Ishikawa (cell line): ENCODE results near the gene EVI5.

Experiments used
- CEBPB ChIP-seq: IDR thresholded peaks from 2 replicates; pipeline ENCODE4 v1.6.1; 2012
- CREB1 ChIP-seq: IDR thresholded peaks from 2 replicates; pipeline ENCODE4 v1.6.1; 2012; ENCODE audit warnings: low read depth
- EGR1 ChIP-seq: IDR thresholded peaks from 2 replicates; pipeline ENCODE4 v1.6.1; 2012
- EP300 ChIP-seq: IDR thresholded peaks from 2 replicates; pipeline ENCODE4 v1.6.1; 2012; ENCODE audit warnings: borderline replicate concordance
- FOXM1 ChIP-seq: IDR thresholded peaks from 2 replicates; pipeline ENCODE4 v1.6.1; 2012; ENCODE audit warnings: low read depth, borderline replicate concordance
- NFIC ChIP-seq: IDR thresholded peaks from 2 replicates; pipeline ENCODE4 v1.6.1; 2012
- RAD21 ChIP-seq: IDR thresholded peaks from 2 replicates; pipeline ENCODE4 v1.6.1; 2012; ENCODE audit warnings: low read depth
- REST ChIP-seq: IDR thresholded peaks from 2 replicates; pipeline ENCODE4 v1.6.1; 2012; ENCODE audit warnings: low read depth, mild to moderate bottlenecking
- TEAD4 ChIP-seq: IDR thresholded peaks from 2 replicates; pipeline ENCODE4 v1.6.1; 2012
- ZBTB7A ChIP-seq: IDR thresholded peaks from 2 replicates; pipeline ENCODE4 v1.6.1; 2012; ENCODE audit warnings: low read depth
- TF ChIP-seq, protein P1 (sequence below): IDR thresholded peaks from 2 replicates; pipeline ENCODE4 v1.6.1; 2012

- no peak for TF ChIP-seq RAD21
- no peak for TF ChIP-seq TEAD4
- TF ChIP-seq EP300, result no peak
- TF ChIP-seq EGR1, result no peak
- no peak for TF ChIP-seq NFIC
- TF ChIP-seq CREB1, result no peak
- TF ChIP-seq REST, result no peak
- TF ChIP-seq CEBPB, result no peak
- TF ChIP-seq, protein P1, sequence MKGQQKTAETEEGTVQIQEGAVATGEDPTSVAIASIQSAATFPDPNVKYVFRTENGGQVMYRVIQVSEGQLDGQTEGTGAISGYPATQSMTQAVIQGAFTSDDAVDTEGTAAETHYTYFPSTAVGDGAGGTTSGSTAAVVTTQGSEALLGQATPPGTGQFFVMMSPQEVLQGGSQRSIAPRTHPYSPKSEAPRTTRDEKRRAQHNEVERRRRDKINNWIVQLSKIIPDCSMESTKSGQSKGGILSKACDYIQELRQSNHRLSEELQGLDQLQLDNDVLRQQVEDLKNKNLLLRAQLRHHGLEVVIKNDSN, result no peak
- TF ChIP-seq FOXM1, result no peak
- no peak for TF ChIP-seq ZBTB7A
Observed at GRCh38 chr1:92585831-92586230, 199.1 kb downstream of the EVI5 start.
